Right cardiac atrium (tissue), 5 donors: ENCODE data around the gene KRTAP8-1. TPM values are rescaled to one million over a fixed set of nuclear protein-coding genes. Genes with fewer than 3 reads are reported as not detected.

Experiments used
- ATAC-seq, 2 donors: fragments of 200-7000 bp; cut with Tn5 transposase; one replicate each; pipeline versions ENCODE4 v1.8.0 to v1.9.1; 2020; ENCODE audit warnings: moderate library complexity in 2 of 2, mild to moderate bottlenecking in 1 of 2
- DNase-seq, 3 donors: peaks; one replicate each; pipeline ENCODE4 v3.0.0-alpha.2; 2020
- H3K27ac ChIP-seq: one replicate; pipeline ENCODE4 v1.5.1; 2013; ENCODE audit warnings: mild to moderate bottlenecking, low read length, control low read depth, moderate library complexity
- H3K27me3 ChIP-seq: one replicate; pipeline ENCODE4 v1.6.1; 2013; ENCODE audit not compliant: control insufficient read depth, insufficient read depth
- H3K4me1 ChIP-seq: one replicate; pipeline ENCODE4 v1.6.1; 2013; ENCODE audit warnings: low read length; ENCODE audit not compliant: control insufficient read depth, insufficient read depth
- H3K4me3 ChIP-seq: one replicate; pipeline ENCODE4 v1.5.1; 2013; ENCODE audit warnings: low read length, control low read depth
- H3K9me3 ChIP-seq: one replicate; pipeline ENCODE4 v1.6.1; 2013; ENCODE audit warnings: low read length; ENCODE audit not compliant: control insufficient read depth
- WGBS: extraction: QIAGEN DNeasy Blood & Tissue Kit; methylation state at CpG from one replicate; pipeline ENCODE4 v1.1.7; 2013; 5-methylcytosine and 5-hydroxymethylcytosine counted together
- intact Hi-C, 4 donors: fragments of 100-400 bp; cut with DNase I; formaldehyde crosslinking; loops; one replicate each; pipeline versions ENCODE4 v1.11.0 to v1.14.0; 2022 to 2023
- polyA plus RNA-seq: library from polyadenylated mRNA; stranded (reverse); fragments of 200-250 nt; gene quantifications from one replicate; pipeline ENCODE4 v1.2.3, GENCODE V29; 2013
- total RNA-seq, 4 donors: library from RNA; stranded (reverse); fragmentation: NEBNext Ultra II Directional; extraction: Animal tissue kit (Norgen Biotek cat#: 25700); gene quantifications; one replicate each; pipeline ENCODE4 v1.2.1, GENCODE V29; 2021
- donor health status: healthy with polysubstance abuse.
- donor health status: DM: no; HTN: yes; CAD: no.
- donor health status: DM: no; HTN: no; CAD: no.
- donor health status: DM: no; HTN: yes; CAD: no; lungs with severe emphysema.
- donor health status: DM: yes; HTN: yes; CAD: no.

The KRTAP8-1 gene
- total and polyA plus RNA-seq, 5 donors = not detected

DNA sequence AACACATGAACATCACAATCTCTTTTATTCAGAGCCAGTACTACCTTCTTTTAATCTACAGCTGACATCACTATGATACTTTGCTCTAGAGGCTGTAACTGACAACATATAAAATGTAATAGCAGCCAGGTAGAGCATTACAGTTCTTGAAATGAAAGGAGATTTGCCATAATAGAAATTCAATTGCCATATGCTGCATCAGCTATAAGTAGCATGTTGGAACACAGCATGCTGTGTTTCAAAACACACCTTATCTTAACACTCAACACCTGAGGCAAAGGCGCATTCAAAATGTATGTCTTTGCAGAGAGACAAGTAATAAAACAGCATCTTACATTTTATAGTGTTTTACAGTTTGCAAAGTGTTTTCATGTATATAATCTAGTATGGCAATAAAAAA is 33.8 kb downstream of the KRTAP8-1 start:
- no peak overlapping the region for H3K4me3 ChIP-seq
- no peaks in the 10 kb centered on the region for H3K4me1 ChIP-seq
- ATAC-seq (no peak), DNase-seq (no peak)
- no peaks in the 10 kb centered on the region for H3K27me3 ChIP-seq
- intact Hi-C loops = no loop called here
- H3K27ac ChIP-seq = no peak overlapping the region
- H3K9me3 ChIP-seq = no peaks in the 10 kb centered on the region
- WGBS = 85% methylated on average over 1 of the region's 1 CpG

DNA sequence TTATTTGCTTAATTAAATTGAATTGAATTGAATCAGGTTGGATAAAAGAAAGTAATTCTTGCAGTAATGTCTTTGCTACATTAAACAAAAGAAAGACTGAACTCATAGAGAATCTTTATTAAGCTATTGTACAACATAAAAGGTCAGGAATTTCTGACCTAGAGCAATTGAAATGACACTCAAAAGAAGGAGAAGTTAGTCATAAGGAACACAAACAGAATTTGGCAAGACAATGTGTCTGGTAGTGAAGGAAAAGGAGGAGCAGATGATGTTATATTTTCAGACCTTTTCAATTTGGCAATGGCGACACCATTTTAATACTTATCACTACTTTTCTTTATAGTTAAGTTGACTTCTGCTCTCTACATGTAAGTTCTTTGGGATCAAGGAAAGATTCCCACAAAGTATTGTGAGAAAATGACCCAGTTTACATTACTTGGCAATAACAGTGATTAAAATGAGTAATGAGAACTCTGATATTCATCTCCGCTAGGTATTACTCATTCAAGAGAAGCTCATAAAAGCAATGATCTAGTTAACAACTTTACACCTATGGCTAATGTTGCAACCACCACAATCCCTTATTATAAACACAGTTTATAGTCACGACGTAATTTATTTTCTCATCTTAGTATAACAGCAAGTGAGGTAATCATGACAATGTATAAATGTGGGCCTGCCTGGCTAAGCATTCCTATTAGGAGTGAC is 43.2 kb downstream of the KRTAP8-1 start:
- no peak for DNase-seq
- no peak for ATAC-seq
- H3K4me3 ChIP-seq = no peak overlapping the region

More for the DNA sequence above, 43.2 kb downstream of the KRTAP8-1 start:
- Histone ChIP-seq H3K9me3 (no peaks in the 10 kb centered on the region), H3K27ac (no peak overlapping the region), H3K4me1 (no peaks in the 10 kb centered on the region), H3K27me3 (no peaks in the 10 kb centered on the region)
- 89% methylated on average over 4 of the region's 4 CpGs for WGBS
- intact Hi-C loops = no loop called here

Other genes with a start within 250 kb of the KRTAP8-1 start
- not detected for gene KRTAP22-2, start 222.9 kb downstream of the KRTAP8-1 start, total RNA-seq
- gene KRTAP22-2, start 222.9 kb downstream of the KRTAP8-1 start, polyA plus RNA-seq = not detected
- gene KRTAP6-3, start 220.8 kb downstream of the KRTAP8-1 start, total RNA-seq = not detected
- gene KRTAP6-3, start 220.8 kb downstream of the KRTAP8-1 start, polyA plus RNA-seq = not detected
- not detected for gene KRTAP6-2, start 214.4 kb downstream of the KRTAP8-1 start, total RNA-seq
- gene KRTAP6-2, start 214.4 kb downstream of the KRTAP8-1 start, polyA plus RNA-seq = not detected
- gene KRTAP22-1, start 212.2 kb downstream of the KRTAP8-1 start, total RNA-seq = not detected
- not detected for gene KRTAP22-1, start 212.2 kb downstream of the KRTAP8-1 start, polyA plus RNA-seq
- gene KRTAP6-1, start 199.3 kb downstream of the KRTAP8-1 start, total RNA-seq = not detected
- gene KRTAP6-1, start 199.3 kb downstream of the KRTAP8-1 start, polyA plus RNA-seq = not detected
- gene KRTAP20-1, start 196.8 kb downstream of the KRTAP8-1 start, total RNA-seq = not detected
- not detected for gene KRTAP20-1, start 196.8 kb downstream of the KRTAP8-1 start, polyA plus RNA-seq
- not detected for gene KRTAP20-4, start 192.6 kb downstream of the KRTAP8-1 start, total RNA-seq
- not detected for gene KRTAP20-4, start 192.6 kb downstream of the KRTAP8-1 start, polyA plus RNA-seq
- not detected for gene KRTAP20-2, start 178.1 kb downstream of the KRTAP8-1 start, total RNA-seq
- gene KRTAP20-2, start 178.1 kb downstream of the KRTAP8-1 start, polyA plus RNA-seq = not detected
- gene KRTAP20-3, start 170.4 kb downstream of the KRTAP8-1 start, total RNA-seq = not detected
- gene KRTAP20-3, start 170.4 kb downstream of the KRTAP8-1 start, polyA plus RNA-seq = not detected
- gene KRTAP21-3, start 94.5 kb downstream of the KRTAP8-1 start, total RNA-seq = not detected
- not detected for gene KRTAP21-3, start 94.5 kb downstream of the KRTAP8-1 start, polyA plus RNA-seq
- gene KRTAP21-2, start 66.0 kb downstream of the KRTAP8-1 start, total RNA-seq = not detected
- not detected for gene KRTAP21-2, start 66.0 kb downstream of the KRTAP8-1 start, polyA plus RNA-seq
- gene KRTAP21-1, start 57.8 kb downstream of the KRTAP8-1 start, total RNA-seq = not detected
- gene KRTAP21-1, start 57.8 kb downstream of the KRTAP8-1 start, polyA plus RNA-seq = not detected
- not detected for gene KRTAP7-1, start 16.5 kb upstream of the KRTAP8-1 start, total RNA-seq
- gene KRTAP7-1, start 16.5 kb upstream of the KRTAP8-1 start, polyA plus RNA-seq = not detected
- gene KRTAP11-1, start 68.3 kb upstream of the KRTAP8-1 start, total RNA-seq = not detected
- gene KRTAP11-1, start 68.3 kb upstream of the KRTAP8-1 start, polyA plus RNA-seq = not detected
- gene KRTAP19-8, start 225.2 kb upstream of the KRTAP8-1 start, total RNA-seq = not detected
- not detected for gene KRTAP19-8, start 225.2 kb upstream of the KRTAP8-1 start, polyA plus RNA-seq